ENCODE data around the gene AMOTL1.

AMOTL1 gene

DNA sequence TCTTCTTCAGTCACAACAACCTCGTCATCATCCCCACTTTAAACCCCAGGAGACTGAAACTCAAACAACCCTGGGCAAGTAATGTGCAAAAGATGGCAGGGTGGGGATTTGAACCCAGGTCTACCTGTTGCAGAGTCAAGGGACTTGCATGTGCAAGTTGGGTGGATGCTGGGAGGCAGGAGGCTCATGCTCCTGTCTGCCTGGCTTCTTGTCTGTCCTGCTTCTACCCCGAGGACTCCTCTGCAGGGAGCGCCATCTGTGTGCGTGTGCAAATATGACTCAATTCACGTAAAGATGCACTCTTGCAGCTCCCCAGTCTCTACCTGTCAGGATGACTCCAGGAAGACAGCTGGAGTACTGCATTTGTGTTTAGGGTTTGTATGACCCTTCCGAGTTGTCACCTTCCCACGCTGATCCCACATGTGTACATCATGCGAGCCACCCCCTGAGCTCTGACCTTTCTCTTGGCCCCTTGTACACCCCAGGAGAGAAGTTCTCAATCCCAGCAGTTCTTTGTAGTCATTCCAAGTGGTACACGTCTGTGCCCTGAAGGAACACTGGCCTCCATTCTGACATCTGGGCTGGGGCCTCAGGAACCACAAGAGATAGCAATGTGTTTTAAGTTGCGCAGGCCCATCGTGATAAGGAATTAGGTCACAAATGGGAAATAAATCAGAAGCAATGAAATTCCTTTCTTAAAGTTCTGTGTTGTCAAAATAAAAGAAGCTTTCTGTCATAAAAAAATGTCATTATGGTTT lies 109.5 kb downstream of the AMOTL1 start:
- TF ChIP-seq, protein P1, sequence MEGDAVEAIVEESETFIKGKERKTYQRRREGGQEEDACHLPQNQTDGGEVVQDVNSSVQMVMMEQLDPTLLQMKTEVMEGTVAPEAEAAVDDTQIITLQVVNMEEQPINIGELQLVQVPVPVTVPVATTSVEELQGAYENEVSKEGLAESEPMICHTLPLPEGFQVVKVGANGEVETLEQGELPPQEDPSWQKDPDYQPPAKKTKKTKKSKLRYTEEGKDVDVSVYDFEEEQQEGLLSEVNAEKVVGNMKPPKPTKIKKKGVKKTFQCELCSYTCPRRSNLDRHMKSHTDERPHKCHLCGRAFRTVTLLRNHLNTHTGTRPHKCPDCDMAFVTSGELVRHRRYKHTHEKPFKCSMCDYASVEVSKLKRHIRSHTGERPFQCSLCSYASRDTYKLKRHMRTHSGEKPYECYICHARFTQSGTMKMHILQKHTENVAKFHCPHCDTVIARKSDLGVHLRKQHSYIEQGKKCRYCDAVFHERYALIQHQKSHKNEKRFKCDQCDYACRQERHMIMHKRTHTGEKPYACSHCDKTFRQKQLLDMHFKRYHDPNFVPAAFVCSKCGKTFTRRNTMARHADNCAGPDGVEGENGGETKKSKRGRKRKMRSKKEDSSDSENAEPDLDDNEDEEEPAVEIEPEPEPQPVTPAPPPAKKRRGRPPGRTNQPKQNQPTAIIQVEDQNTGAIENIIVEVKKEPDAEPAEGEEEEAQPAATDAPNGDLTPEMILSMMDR (IDR thresholded peaks at IDR 0.05; ENCODE audit: low read depth, low read length), result no peak

DNA sequence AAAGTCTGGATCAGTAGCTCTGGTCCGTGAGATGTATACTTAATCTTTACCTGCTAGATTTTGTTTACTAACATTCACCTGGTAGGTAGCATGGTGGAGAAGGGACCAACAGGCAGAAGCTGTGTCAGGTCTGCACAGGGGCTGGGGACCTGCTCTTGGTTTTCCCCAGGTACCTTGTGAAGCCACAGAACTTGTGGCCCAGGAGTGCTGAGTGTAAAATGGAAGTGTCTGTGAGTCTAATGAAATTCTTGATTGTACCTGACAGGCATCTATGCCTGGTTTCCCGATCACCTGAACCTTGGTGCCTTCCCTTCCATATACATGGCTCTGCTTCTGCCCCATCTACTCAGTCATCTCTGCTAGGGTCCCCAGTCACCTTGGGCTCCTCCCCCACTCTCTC lies 110.8 kb downstream of the AMOTL1 start:
- no peak overlapping the region for H3K4me3 ChIP-seq (replicated peaks in 1 of 2; ENCODE audit: low read depth in 2 of 2, low read length in 2 of 2)
- TF ChIP-seq, protein P1 (IDR thresholded peaks at IDR 0.05; ENCODE audit: low read depth, low read length), result no peak
- no peak for DNase-seq (ENCODE audit: low read depth in 2 of 2)

More for the DNA sequence above, 109.5 kb downstream of the AMOTL1 start:
- DNase-seq (ENCODE audit: low read depth in 2 of 2), result peak in 1 of 2 donors; percentile 73
- no peak overlapping the region for H3K4me3 ChIP-seq (replicated peaks in 1 of 2; ENCODE audit: low read depth in 2 of 2, low read length in 2 of 2)

- TF ChIP-seq, protein P1 (IDR thresholded peaks at IDR 0.05; ENCODE audit: low read depth, low read length), result no peak
- no peak overlapping the region for H3K4me3 ChIP-seq (replicated peaks in 1 of 2; ENCODE audit: low read depth in 2 of 2, low read length in 2 of 2)
- peak in 1 of 2 donors; percentile 43 for DNase-seq (ENCODE audit: low read depth in 2 of 2)
These were observed 112.1 kb downstream of the AMOTL1 start for GRCh38 chr11:94880216-94880615.

DNA sequence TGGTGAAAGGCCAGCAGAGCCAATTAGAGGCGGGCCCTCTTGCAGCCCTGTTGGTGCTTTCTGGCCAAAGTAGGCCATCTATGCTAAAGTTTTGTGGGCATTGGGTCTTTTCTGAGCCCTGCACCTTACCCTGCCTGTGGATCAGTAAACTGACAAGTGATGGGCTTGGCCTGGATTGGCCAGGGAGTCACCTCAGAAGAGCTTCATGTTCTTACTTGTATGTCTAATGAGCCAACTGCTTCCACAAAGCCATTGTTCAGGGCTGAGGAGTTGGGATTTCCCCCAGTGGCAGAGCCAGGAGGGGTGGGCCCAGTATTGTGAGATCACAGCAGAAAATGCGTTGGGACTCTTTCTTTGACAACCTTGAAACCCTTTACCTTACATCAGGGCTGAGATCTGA lies 114.8 kb downstream of the AMOTL1 start:
- TF ChIP-seq, protein P1 (IDR thresholded peaks at IDR 0.05; ENCODE audit: low read depth, low read length), result no peak
- peak in 1 of 2 donors; percentile 12 for DNase-seq (ENCODE audit: low read depth in 2 of 2)
- H3K4me3 ChIP-seq (replicated peaks in 1 of 2; ENCODE audit: low read depth in 2 of 2, low read length in 2 of 2), result no peak overlapping the region

GRCh38 chr11:94883878-94884277 lies 115.7 kb downstream of the AMOTL1 start:
- no peak for DNase-seq (ENCODE audit: low read depth in 2 of 2)
- H3K4me3 ChIP-seq (replicated peaks in 1 of 2; ENCODE audit: low read depth in 2 of 2, low read length in 2 of 2), result no peak overlapping the region
- TF ChIP-seq, protein P1 (IDR thresholded peaks at IDR 0.05; ENCODE audit: low read depth, low read length), result no peak

DNA sequence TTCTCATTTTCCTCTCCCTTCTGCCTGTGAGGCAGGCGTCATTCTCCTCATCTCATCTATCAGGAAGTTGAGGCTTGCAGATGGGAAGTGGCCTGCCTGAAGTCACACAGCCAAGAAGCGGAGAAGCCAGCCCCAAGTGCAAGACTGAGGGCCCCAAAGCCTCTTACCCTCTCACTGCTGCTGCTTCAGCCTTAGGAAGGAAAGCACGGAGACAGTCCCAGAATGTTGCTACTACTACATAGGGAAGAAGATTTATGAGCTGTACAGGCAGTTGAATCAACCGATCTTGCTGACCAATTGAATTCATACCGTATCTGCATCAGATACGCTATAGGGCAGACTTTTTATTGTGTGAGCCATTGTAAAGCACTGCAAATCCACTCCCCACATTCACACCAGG lies 116.2 kb downstream of the AMOTL1 start:
- TF ChIP-seq, protein P1 (IDR thresholded peaks at IDR 0.05; ENCODE audit: low read depth, low read length), result no peak
- no peak for DNase-seq (ENCODE audit: low read depth in 2 of 2)
- no peak overlapping the region for H3K4me3 ChIP-seq (replicated peaks in 1 of 2; ENCODE audit: low read depth in 2 of 2, low read length in 2 of 2)

Data from cardiac fibroblast (primary cell).